GM18526 (cell line): Measurements from ENCODE around the gene DPH7.

Source experiments
- POLR2A ChIP-seq: IDR thresholded peaks from 3 replicates; pipeline ENCODE4 v1.6.1; 2011; ENCODE audit not compliant: insufficient read length; ENCODE audit errors: extremely low read depth

Gene DPH7

DNA sequence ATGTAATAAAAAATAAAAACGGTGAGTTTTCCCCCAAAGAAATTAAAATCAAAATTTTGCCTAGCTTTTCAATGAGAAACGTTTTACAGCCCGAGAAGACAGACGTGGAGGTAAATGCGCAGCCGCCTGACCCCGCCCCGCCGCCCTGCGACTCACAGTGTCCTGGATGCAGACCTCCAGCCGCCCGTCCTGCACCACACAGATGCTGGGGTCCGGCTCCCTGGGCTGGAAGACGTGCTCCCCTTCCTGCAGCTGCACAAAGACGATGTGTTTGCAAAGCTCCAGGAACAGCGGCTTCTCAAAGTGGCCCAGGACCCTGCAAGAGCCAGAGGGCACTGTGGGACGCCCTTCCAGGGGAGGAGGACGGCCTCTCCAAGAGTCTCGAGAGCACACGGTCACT lies 36.2 kb downstream of the DPH7 start:
- no peak for TF ChIP-seq POLR2A

- TF ChIP-seq POLR2A = no peak
Observed at GRCh38 chr9:137540536-137540935, 38.2 kb downstream of the DPH7 start.

GRCh38 chr9:137538058-137538457 lies 40.7 kb downstream of the DPH7 start:
- TF ChIP-seq POLR2A = no peak

- no peak for TF ChIP-seq POLR2A
Observed at GRCh38 chr9:137535120-137535428, 43.7 kb downstream of the DPH7 start.

DNA sequence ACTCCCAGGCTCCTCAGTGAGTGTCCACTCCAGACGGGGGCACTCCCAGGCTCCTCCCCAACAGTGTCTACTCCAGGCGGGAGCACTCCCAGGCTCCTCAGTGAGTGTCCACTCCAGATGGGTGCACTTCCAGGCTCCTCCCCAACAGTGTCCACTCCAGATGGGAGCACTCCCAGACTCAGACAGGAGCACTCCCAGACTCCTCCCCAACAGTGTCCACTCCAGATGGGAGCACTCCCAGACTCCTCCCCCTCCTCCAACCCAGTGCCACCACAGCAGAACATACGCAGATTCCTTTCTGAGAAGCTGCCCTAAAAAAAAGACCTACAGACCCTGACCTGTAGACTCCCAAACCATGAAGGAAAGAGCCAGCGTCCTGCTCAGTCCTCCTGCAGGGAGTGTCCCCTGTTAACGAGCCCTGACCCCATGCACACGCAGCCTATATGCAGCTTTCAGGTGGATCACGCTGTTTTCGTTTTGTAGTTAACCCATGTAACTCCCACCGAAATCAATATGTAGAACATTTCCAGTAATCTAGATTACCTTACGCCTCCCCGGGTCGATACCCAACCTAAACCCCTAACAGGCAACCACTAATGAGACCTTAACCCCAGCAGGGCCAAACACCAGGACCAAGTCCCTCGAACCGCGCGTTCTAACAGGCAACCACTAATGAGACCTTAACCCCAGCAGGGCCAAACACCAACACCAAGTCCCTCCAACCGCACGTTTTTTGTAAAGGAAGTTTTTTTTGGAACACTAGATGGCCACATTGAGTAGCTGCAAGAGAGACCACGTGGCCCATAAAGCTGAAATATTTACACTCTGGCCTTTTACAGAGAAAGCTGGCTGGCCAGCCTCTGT lies 44.2 kb downstream of the DPH7 start:
- no peak for TF ChIP-seq POLR2A

DNA sequence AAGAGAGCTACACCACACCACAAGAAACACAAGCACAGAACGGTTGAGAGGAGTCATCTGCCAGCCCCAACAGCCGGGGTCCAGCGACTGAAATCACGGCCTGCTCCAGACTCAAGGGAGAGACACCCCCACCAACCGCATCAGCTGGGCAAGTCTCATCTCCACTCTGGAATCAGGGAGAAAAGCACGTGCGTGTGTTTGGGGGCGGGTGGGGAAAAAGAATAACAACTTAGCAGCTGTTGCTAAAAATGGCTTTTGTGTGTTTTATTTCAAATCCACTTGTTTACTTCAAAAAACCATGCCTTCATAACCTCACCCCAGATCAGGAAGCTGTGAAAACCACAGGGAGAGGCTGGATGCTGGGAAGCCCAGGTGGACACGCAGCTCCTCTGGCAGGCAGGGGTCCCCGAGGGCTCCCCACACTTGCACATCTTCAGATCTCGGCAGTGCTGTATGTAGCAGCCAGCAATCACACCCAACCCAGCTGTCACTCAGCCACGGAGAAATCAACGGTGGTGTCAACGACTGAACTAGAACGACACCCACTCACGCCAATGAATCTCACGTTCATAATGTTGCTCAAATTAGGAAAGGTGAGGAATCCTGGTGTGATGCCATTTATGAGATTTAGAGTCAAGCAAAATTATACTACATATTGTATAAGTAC lies 47.5 kb downstream of the DPH7 start:
- no peak for TF ChIP-seq POLR2A

- no peak for TF ChIP-seq POLR2A
Observed at GRCh38 chr9:137530331-137530730, 48.4 kb downstream of the DPH7 start.

DNA sequence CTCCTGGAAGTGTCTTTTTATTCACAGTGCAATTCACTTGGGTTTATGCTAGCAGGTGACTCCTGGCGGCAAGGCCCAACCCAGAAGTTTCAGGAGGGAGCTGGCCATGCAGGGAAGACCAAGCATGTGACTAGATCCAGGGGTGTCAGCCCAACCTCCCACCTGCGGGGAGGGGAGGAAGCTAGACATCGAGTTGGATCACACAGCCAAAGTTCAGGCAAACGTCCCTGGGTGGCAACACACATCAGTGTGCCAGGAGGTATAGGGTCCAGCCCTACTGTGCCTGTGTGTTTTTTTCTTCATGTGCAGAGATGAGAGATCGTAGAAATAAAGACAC lies 53.8 kb downstream of the DPH7 start:
- no peak for TF ChIP-seq POLR2A

GRCh38 chr9:137524161-137524980 lies 54.4 kb downstream of the DPH7 start:
- TF ChIP-seq POLR2A = no peak

DNA sequence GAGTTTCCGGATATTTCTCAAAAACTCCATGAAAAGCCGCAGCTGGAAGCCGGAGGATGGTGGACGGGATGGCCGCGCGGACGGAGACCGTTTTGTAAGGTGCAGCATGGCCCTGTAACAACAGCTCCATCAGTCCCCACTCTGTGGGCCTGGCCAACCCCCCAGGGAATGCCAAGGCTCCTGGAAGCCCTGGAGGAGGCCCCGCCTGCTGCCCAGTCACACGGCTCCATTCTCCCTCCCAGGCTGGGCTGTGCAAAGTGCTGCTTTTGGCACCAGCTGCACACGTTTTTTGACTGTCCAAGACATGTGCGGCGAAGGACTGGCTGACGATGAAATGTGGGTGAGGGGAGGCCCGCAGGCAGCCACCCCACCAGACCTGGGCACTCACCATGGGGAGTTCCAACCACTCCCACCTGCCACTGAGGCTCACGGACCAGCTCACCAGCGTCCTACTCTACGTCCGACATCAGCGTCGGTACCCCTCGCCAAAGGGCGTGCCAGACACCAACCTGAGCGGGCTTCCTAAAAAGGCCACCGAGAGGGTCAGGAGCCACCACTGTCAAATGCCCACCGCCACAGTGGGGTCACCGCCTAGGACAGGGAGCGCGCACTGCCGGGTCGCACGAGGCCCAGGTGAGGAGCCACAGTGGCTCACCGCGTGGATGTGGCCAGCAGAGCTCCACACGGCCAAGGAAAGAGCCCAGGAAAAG lies 55.8 kb downstream of the DPH7 start:
- TF ChIP-seq POLR2A = no peak

- TF ChIP-seq POLR2A = no peak
Observed at GRCh38 chr9:137521405-137521985, 57.2 kb downstream of the DPH7 start.

DNA sequence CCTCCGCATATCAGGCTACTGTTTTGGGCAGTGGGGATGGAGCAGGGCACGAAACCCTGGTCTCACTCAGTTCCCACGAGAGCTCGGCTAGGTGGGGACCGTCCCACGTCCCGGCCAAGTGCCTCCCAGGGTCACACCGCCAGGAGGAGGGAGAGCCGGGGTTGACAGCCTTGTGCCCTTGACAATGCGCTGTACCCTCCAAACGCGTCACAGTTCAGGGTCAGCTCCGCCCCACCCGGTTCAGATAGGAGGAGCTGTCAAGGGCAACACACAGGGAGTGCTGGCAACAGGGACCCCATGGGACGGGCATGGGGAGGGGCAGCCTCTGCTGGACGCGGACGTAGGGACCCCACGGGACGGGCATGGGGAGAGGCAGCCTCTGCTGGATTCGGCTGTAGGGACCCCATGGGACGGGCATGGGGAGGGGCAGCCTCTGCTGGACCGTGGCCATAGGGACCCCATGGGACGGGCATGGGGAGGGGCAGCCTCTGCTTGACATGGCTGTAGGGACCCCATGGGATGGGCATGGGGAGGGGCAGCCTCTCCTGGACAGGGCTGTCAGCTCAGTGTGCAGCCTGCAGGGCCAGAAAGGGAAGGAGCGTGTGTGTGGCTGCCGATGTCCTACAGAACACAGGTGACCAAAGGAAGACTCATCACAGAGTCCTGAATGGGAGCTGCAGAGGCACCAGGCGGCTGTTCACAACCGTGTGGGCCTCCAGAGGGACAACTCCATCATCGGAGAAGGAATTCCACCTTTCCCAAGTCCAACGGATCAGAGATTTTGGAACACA lies 57.9 kb downstream of the DPH7 start:
- no peak for TF ChIP-seq POLR2A

GRCh38 chr9:137519553-137519952 lies 59.2 kb downstream of the DPH7 start:
- TF ChIP-seq POLR2A = no peak

- TF ChIP-seq POLR2A = no peak
Observed at GRCh38 chr9:137516144-137516917, 62.4 kb downstream of the DPH7 start.

DNA sequence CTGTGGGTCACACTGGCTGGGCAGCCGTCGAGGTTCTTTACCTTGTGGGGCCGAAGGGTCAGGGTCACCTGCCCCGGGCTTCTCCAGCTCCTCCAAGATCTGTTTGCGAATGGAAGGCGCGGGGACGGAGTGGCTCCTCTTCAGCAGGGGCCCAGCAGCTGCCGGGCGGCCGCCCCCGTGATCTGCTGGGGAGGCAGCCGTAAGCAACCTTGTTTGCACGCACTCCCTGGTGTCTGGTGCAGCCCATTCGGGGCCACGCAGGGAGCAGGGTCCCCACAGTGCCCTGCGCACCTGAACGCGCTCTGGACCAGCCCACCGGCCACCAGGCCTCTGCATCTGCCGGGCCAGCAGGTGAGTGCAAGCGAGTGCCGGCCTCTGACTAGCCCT lies 63.4 kb downstream of the DPH7 start:
- no peak for TF ChIP-seq POLR2A
